OCI-LY1 (cell line): Measurements from ENCODE around the gene BEAN1.

ENCODE experiments used
- CTCF ChIP-seq: fragments of 200-600 bp; sonication (generic), shearing (Covaris generic); IDR thresholded peaks from 2 replicates; pipeline ENCODE4 v1.5.1; 2017; ENCODE audit warnings: mild to moderate bottlenecking, antibody characterized with exemption, low read length, moderate library complexity, mixed read lengths
- EZH2 ChIP-seq: fragments of 200-600 bp; sonication (generic), shearing (Covaris generic); IDR thresholded peaks from 2 replicates; pipeline ENCODE4 v1.8.0; 2017; ENCODE audit warnings: borderline replicate concordance, mixed run types, mild to moderate bottlenecking, antibody characterized with exemption, low read length, moderate library complexity, mixed read lengths

GRCh38 chr16:66377324-66377723 lies 49.8 kb upstream of the BEAN1 start:
- TF ChIP-seq CTCF (no peak), EZH2 (no peak)
